ENCODE measurements around the gene COX6B2. TPM values are rescaled to one million over a fixed set of nuclear protein-coding genes. Genes with fewer than 3 reads are reported as not detected.
A peak's percentile ranks its signal among the peaks of the same experiment; 100 is the strongest.

The COX6B2 gene
- total and polyA plus RNA-seq, 2 of the 8 experiments (the other 6 are each of a cell fraction or from before 2014, with no cell fraction given): 4.9 to 6.4 TPM

- no peak overlapping the region for H3K4me2 ChIP-seq (ENCODE audit: insufficient read depth in 1 of 2, low read depth in 2 of 2, low read length in 2 of 2)
- H2BK12ac ChIP-seq (ENCODE audit: low read depth, low read length): peak overlapping the region; percentile 50; the same call in 1 of the 2 replicates
- H2AK5ac ChIP-seq (ENCODE audit: low read depth, low read length): no peak overlapping the region
- H3K79me2 ChIP-seq (ENCODE audit: control insufficient read depth in 1 of 2, insufficient read depth in 2 of 2, low read length in 2 of 2): peaks cover 0 to 3% of the 10 kb centered on the region in 2 experiments; a peak in 1 of 4 replicates
- H3K4me1 ChIP-seq (replicated peaks in 1 of 4; ENCODE audit: control insufficient read depth in 3 of 4, insufficient read depth in 4 of 4, low read length in 3 of 4): peaks cover 11 to 44% (median 32%) of the 10 kb centered on the region in 4 experiments
- no peak overlapping the region for H2AFZ ChIP-seq (ENCODE audit: low read length)
- no peaks in the 10 kb centered on the region for H3K27me3 ChIP-seq (replicated peaks in 1 of 4; ENCODE audit: control insufficient read depth in 3 of 4, extremely low read depth in 1 of 4, insufficient read depth in 3 of 4, low read length in 3 of 4)
- 0 out of 2 replicates have a peak overlapping the region, but pooled peaks have one; percentile 72 for H2BK15ac ChIP-seq (ENCODE audit: low read length)
- H4K20me1 ChIP-seq (replicated peaks in 1 of 2; ENCODE audit: control insufficient read depth in 1 of 2, insufficient read depth in 2 of 2, low read length in 2 of 2): peaks cover 0 to 6% of the 10 kb centered on the region in 2 experiments
- H2BK120ac ChIP-seq (replicated peaks; ENCODE audit: low read depth, low read length): no peak overlapping the region
- POLR2A ChIA-PET (ENCODE audit: partially characterized antibody): interaction anchor here (0.6 to 7.9 kb wide), 9 partner anchors 20 to 156 kb away, joined by 3 to 58 read pairs (median 6); partner anchors contain the start of genes IL11, TMEM238 and UBE2S
- no peak overlapping the region for H3K14ac ChIP-seq (ENCODE audit: insufficient read length)
- no peak overlapping the region for H3K56ac ChIP-seq (replicated peaks; ENCODE audit: insufficient read length, low read depth, low read length)
- H3K4me3 ChIP-seq (ENCODE audit: extremely low read depth in 1 of 4, insufficient read depth in 2 of 4, low read depth in 3 of 4, low read length in 4 of 4): no peak overlapping the region
- no peak overlapping the region for H3K4ac ChIP-seq (replicated peaks; ENCODE audit: insufficient read length, low read depth, low read length)
- H3K18ac ChIP-seq (ENCODE audit: extremely low read depth, low read length): peak overlapping the region; percentile 71; the same call in 1 of the 2 replicates
- WGBS, 2 experiments (ENCODE audit: extremely low coverage in 1 of 2, insufficient coverage in 1 of 2, insufficient read length in 1 of 2, insufficient replicate concordance in 2 of 2, low coverage in 1 of 2, low lambda C conversion rate in 2 of 2, missing lambda C conversion rate in 1 of 2): 94% methylated on average over 37 of the region's 43 CpGs; no CpG with 5 or more reads in 1 of the 2 experiments
- H2BK5ac ChIP-seq (ENCODE audit: low read depth, low read length): 0 out of 2 replicates have a peak overlapping the region, but pooled peaks have one; percentile 71
- peaks cover 0 to 58% (median 20%) of the 10 kb centered on the region in 4 experiments; a peak in 4 of 8 replicates for H3K36me3 ChIP-seq (ENCODE audit: control insufficient read depth in 2 of 4, insufficient read depth in 4 of 4, low read length in 3 of 4)
- H3K27ac ChIP-seq (ENCODE audit: low read depth, low read length): peak overlapping the region; percentile 37; the same call in 1 of the 2 replicates
- CTCF ChIA-PET (ENCODE audit: partially characterized antibody): interaction anchor here (0.8 to 2.9 kb wide), 3 partner anchors 38 to 54 kb away, joined by 3 to 11 read pairs (median 8); partner anchors contain the start of gene TMEM238
- DNase-seq (ENCODE audit: low read depth in 1 of 2, low spot score in 2 of 2) (no peak), FAIRE-seq (no peak)
- no peak overlapping the region for H4K91ac ChIP-seq (replicated peaks; ENCODE audit: insufficient read length, low read length)
- no peak overlapping the region for H3K23ac ChIP-seq (ENCODE audit: insufficient read length)
- no peak overlapping the region for H4K8ac ChIP-seq (ENCODE audit: extremely low read depth, insufficient read depth, low read length)
- no peak overlapping the region for H4K5ac ChIP-seq (ENCODE audit: insufficient read length, low read depth, low read length)
- H3K79me1 ChIP-seq (ENCODE audit: low read depth, low read length): peaks cover 5% of the 10 kb centered on the region; the same call in 1 of the 2 replicates
- no peak overlapping the region for H2BK20ac ChIP-seq (ENCODE audit: low read length)
- H3K9ac ChIP-seq (replicated peaks in 1 of 4; ENCODE audit: extremely low read depth in 1 of 4, low read depth in 3 of 4, low read length in 3 of 4): no peak overlapping the region
- H3K23me2 ChIP-seq (ENCODE audit: low read depth, low read length): peaks cover 4% of the 10 kb centered on the region; the same call in 1 of the 2 replicates
- H3K9me3 ChIP-seq (ENCODE audit: insufficient read depth in 2 of 2, low read depth in 1 of 2, low read length in 1 of 2): no peaks in the 10 kb centered on the region
- TF ChIP-seq TBP (IDR thresholded peaks at IDR 0.05; ENCODE audit: low read depth, low read length) (no peak), RNF2 (IDR thresholded peaks at IDR 0.05; ENCODE audit: borderline replicate concordance, low read depth, low read length, missing control alignments, poor library complexity, severe bottlenecking) (no peak), GTF2F1 (IDR thresholded peaks at IDR 0.05; ENCODE audit: borderline replicate concordance, low read depth, low read length) (no peak), CBX8 (IDR thresholded peaks at IDR 0.05; ENCODE audit: borderline replicate concordance, low read depth, low read length) (no peak), CBX5 (IDR thresholded peaks at IDR 0.05; ENCODE audit: low read depth, low read length) (no peak), CREB1 (IDR thresholded peaks at IDR 0.05) (no peak), SP4 (IDR thresholded peaks at IDR 0.05; ENCODE audit: low read length) (no peak), JUND (IDR thresholded peaks at IDR 0.05; ENCODE audit: low read length) (no peak), BACH1 (IDR thresholded peaks at IDR 0.05; ENCODE audit: low read length) (no peak), EGR1 (IDR thresholded peaks at IDR 0.05; ENCODE audit: borderline replicate concordance, low read depth, low read length) (no peak), FOSL1 (IDR thresholded peaks at IDR 0.05; ENCODE audit: insufficient read depth, low read depth, low read length) (no peak)
Measured at GRCh38 chr19:55345818-55346724, 8.4 kb downstream of the COX6B2 start.

All from H1 (cell line).